SK-N-DZ (cell line): Measurements from ENCODE around the gene KRTAP19-1. TPM values are rescaled to one million over a fixed set of nuclear protein-coding genes. Genes with fewer than 3 reads are reported as not detected.
A peak's percentile ranks its signal among the peaks of the same experiment; 100 is the strongest.
"Not testable (repeated sequence)": the region's sequence is repeated elsewhere in the genome, so short reads cannot be mapped to it uniquely, and the experiment has no call there.

Experiments
- DNase-seq: peaks from one replicate; pipeline ENCODE4 v3.0.0-alpha.2; 2015; ENCODE audit warnings: low spot score
- polyA plus RNA-seq, 2 experiments: library from polyadenylated mRNA; depleted of rRNA; stranded (reverse); fragments of >200 nt; gene quantifications; 2 replicates each; pipeline ENCODE4 v1.2.3, GENCODE V29; 2014

KRTAP19-1 gene
- not detected in 2 replicates for polyA plus RNA-seq (2014; cell fraction: cytosol; rRNA removed)
- not detected in 2 replicates for polyA plus RNA-seq (2014; cell fraction: nucleus; rRNA removed)

DNA sequence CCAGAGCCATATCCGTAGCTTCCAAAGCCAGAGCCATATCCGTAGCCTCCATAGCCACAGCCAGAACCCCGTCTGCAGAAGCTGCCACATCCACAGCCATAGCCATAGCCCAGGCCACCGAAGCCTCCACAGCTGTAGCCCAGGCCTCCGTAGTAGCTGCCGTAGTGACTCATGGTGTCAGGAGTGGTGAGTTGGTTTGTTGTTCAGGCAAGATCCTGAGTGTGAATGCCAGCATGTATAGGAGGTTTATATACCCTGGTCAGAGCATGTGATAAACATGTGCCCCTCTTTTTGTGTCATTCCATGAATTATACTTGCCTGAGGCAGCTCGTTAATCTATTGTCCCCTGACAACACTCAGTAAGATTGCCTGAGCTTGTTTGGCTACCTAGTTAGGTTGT, at the start of gene KRTAP19-1:
Gene KRTAP19-1 (minus strand): TSS at position 223 of the 400 bp plus-strand sequence. CDS start 50 bp downstream, at position 173.
- DNase-seq, result no peak

- no peak for DNase-seq
Measured at GRCh38 chr21:30518876-30519275, 38.7 kb upstream of the KRTAP19-1 start.

- DNase-seq, result no peak
Measured at GRCh38 chr21:30515681-30516080, 35.5 kb upstream of the KRTAP19-1 start.

GRCh38 chr21:30505621-30506205, 25.5 kb upstream of the KRTAP19-1 start:
- DNase-seq, result not testable (repeated sequence)

DNA sequence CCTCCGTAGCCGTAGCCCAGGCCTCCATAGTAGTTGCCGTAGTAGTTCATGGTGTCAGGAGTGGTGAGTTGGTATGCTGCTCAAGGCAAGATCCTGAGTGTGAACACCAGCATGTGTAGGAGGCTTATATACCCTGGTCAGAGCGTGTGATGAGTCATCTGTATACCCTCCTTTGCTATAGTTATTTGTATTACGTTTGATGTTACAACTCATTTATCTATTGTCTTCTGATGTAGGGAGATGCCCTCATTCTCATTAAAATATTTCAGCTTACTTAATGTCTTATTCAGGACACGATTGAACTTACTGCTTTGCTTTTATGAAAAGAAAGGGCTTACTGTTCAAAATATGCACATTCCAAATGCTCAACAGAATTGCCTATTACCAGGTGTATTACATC, 21.9 kb upstream of the KRTAP19-1 start, which contains the start of gene KRTAP19-5:
Gene KRTAP19-5 (minus strand): TSS at position 101 of the 400 bp plus-strand sequence. CDS start 51 bp downstream, at position 50.
- no peak for DNase-seq

DNA sequence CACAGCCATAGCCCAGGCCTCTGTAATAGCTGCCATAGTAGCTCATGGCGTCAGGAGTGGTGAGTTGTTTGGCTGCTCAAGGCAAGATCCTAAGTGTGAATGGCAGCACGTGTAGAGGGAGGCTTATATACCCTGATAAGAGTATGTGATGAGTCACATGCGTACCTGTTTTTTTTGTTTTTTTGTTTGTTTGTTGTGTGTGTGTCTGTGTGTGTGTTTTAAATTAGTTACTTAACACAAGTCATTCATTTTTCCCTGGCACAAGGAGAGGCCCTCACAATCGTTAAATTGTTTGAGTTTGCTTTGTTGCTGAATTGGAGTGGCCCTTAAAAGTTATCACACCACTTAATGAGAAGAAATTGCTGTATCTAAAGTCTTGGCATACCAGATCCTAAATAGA, 16.9 kb upstream of the KRTAP19-1 start, which contains the start of gene KRTAP19-4:
Gene KRTAP19-4 (minus strand): TSS at position 101 of the 400 bp plus-strand sequence. CDS start 55 bp downstream, at position 46.
- no peak for DNase-seq

DNA sequence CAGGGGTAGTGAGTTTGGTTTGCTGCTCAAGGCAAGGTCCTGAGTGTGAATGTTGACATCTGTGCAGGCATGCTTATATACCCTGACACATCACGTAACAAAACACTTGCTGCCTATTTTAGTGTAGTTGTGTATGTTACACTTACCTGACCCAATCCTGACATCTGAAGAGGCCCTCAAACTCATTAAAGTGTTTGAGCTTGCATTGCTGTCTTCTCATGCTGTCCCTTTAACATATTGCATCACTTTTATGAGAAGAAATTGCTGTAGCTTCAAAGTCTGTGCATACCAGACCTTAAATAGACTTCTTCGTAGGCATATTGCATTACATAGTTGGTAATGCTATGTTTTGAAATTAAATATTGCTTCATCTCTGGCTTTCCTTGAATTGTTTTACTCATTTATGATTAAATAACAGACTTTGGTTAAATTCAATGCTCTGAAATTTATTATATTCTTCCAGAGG, 11.8 kb upstream of the KRTAP19-1 start, which contains the start of gene KRTAP19-3:
Gene KRTAP19-3 (minus strand): TSS at position 51 of the 466 bp plus-strand sequence. CDS start 56 bp downstream, outside the sequence.
- DNase-seq, result no peak

DNA sequence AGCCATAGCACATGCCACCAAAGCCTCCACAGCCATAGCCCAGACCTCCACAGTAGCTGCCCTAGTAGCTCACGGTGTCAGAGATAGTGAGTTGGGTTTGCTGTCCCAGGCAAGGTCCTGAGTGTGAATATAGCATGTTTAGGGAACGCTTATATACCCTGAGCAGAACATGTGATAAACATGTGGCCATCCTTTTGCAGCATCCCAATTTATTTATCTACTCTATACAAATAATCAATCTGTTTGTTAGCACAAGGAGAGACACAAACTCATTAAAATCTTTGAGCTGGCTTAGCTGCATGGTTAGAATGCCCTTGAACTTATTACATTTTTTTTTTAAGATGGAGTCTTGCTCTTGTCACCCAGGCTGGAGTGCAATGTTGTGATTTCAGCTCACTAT, 7.2 kb upstream of the KRTAP19-1 start, which contains the start of gene KRTAP19-2:
Gene KRTAP19-2 (minus strand): TSS at position 101 of the 400 bp plus-strand sequence. CDS start 88 bp downstream, at position 13.
- DNase-seq, result no peak

DNA sequence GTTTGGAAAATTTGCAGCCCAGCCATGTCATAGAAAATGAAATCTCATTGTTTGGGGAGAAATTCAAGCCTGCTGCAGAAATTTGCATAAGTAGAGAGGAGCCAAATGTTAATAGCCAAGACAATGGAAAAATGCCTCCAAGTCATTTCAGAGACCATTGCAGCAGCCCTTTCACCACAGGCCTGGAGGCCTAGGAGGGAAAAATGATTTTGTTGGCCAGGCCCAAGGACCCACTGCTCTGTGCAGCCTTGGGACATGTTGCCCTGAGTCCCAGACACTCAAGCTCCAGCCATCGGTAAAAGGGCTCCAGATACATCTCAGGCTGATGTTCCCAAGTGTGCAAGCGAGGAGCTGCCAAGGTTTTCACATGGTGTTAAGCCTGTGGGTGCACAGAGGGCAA, 6.0 kb upstream of the KRTAP19-1 start:
- no peak for DNase-seq

DNA sequence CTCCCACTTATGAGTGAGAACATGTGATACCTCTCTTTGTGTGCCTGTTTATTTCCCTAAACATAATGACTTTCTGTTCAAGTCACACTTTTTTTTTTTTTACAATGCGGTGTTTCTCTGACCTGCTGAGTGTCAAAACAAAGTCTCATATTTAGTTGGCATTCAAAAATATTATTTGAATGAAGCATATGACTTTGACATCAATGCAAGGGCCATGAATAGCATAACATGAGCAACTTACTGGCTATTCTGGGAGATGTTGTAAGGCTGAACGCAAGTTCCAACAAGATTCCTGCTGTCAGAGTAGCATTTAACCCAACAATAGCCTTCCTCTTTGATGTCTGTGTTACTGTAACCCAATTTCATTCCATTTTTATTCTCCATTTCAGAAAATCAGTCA, 2.0 kb upstream of the KRTAP19-1 start:
- no peak for DNase-seq

- DNase-seq, result no peak
Measured at GRCh38 chr21:30479259-30479658, 908 bp downstream of the KRTAP19-1 start.

DNA sequence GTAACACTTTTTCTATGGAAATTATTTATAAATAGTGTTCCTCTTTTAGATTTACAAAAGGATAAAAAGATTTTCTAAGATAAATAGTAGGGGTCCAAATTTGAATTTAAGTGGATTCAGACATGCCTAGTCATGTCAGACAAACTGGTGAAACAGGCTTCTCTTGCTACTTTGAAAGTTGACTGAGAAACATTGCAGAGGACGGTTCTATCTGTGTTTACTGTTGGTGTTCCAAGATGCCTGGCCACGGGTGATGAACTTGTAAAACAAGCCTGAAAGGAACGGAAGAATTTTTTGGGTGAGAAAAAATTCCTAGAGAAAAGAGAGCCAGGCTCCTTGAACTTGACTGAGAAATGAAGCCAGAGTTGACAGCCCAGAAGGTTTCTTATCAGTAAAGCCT, 2.2 kb downstream of the KRTAP19-1 start:
- no peak for DNase-seq

DNA sequence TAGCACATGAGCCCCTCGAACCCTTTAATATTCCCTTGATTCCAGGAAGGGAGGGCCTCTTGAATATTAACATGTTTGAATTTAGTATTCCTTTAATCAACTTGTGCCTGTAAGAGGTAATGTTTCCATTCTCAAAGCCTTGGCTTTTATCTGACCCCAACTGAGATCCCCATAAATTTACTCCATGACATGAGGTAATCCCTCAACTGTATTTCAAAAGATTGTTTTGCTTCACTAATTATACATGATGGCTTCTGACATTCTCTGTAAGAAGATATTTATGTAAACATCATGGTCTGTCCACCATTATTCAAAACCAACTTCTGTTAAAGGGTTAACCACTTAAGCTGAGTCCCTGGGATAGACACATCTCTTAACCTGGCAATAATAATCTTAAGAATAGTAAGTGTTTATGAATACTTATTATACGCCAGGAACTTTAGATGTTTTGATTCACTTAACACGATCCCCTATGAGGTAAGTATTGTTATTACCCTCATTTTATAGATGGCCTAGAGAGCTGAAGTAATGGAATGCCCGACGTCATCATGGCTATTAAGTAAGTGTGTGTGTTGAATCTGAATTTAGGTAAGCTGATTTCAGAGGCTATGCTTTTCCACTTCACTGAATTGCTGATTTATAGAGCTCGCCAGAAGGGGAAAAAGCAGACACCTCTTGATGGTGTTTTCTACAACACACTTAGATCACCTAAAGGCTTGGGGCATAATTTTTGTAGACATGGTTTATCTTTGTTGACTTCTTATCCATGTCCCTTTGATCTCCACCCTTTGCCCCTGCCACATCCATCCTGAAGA, 11.1 kb downstream of the KRTAP19-1 start:
- DNase-seq, result no peak

DNA sequence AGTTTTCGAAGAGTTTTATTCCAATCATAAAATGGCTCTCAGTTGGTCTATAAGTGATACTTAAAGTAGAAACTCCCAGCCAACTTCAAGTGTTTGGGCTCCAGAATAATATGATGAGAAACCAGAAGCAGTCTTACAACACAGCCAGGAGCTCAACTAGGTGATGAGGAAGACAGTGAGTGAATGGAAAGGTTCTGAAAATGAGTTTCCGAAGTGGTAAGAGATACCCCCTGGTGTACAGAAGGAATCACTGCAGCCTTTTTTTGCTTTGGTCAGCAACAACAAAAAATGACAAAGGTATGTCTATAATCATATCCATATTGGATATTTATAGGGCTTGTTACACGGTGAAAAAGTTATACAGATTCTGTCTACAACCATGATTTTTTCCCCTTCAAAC, 16.5 kb downstream of the KRTAP19-1 start:
- peak; percentile 2 for DNase-seq

- no peak for DNase-seq
Measured at GRCh38 chr21:30448514-30448913, 31.7 kb downstream of the KRTAP19-1 start.

DNA sequence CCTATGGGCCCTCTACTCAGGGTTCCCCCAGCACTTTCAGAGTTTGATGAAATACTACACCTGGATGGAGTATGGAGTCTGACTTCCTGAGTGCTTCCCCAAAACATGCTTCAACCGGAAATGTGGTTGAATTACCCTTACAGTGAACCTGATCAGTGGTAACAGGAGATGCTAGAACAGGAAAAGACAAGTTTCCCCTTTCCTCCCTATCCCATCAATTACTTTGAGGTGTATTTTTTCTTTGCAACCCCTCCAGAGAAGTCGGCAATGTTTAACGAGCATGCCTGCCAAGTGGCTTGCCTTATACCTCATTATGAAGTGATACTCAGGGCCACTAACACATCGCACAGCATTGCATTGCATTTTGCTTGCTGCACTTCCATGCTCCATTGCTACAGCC, 33.1 kb downstream of the KRTAP19-1 start:
- DNase-seq, result no peak

- no peak for DNase-seq
Measured at GRCh38 chr21:30444204-30444603, 36.0 kb downstream of the KRTAP19-1 start.

DNA sequence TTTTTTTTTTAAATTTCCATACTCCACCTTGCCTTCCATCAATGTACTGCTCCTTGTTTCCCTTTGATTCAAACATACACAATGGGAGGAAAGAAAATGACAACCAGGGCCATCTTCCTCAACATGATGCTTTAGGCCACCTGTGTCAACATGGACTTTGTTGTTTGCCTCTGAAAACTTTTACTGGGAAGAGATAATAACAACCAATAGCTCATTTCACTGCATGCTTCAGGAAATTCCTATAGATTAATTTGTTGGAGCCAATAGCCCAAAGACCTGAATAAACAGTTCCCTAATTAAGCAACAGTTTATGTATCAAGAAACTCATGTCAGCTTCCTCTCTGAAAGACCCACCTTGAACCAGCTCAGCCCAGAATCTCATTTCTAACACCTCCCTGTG, 36.9 kb downstream of the KRTAP19-1 start:
- DNase-seq, result no peak

GRCh38 chr21:30439975-30440374, 40.2 kb downstream of the KRTAP19-1 start, which contains the start of gene KRTAP15-1:
KRTAP15-1 (plus strand) TSS chr21:30440275; CDS start chr21:30440328, 53 bp downstream.
- no peak for DNase-seq

GRCh38 chr21:30437010-30437565, 43.1 kb downstream of the KRTAP19-1 start:
- no peak for DNase-seq

- peak; percentile 16 for DNase-seq
Measured at GRCh38 chr21:30434033-30434631, 46.0 kb downstream of the KRTAP19-1 start.
